Large intestine (tissue), 3 donors: Measurements from ENCODE around the gene SLC44A1. TPM values are rescaled to one million over a fixed set of nuclear protein-coding genes. Genes with fewer than 3 reads are reported as not detected.

Experiments used
- DNase-seq, 2 donors: peaks; one replicate each; pipeline versions ENCODE4 v3.0.0 to v3.0.0-alpha.2; 2013
- H3K27ac ChIP-seq: one replicate; pipeline ENCODE4 v1.5.1; 2013; ENCODE audit warnings: low read length
- H3K27me3 ChIP-seq: 2 replicates; pipeline ENCODE4 v1.6.1; 2013; ENCODE audit warnings: low read length; ENCODE audit not compliant: control insufficient read depth, insufficient read depth
- H3K36me3 ChIP-seq: 2 replicates; pipeline ENCODE4 v1.6.1; 2013; ENCODE audit warnings: low read length; ENCODE audit not compliant: control insufficient read depth, insufficient read depth
- H3K4me1 ChIP-seq: one replicate; pipeline ENCODE4 v1.6.1; 2013; ENCODE audit warnings: low read length; ENCODE audit not compliant: control insufficient read depth, insufficient read depth
- H3K4me3 ChIP-seq: one replicate; pipeline ENCODE4 v1.5.1; 2013; ENCODE audit warnings: low read length
- H3K9me3 ChIP-seq: one replicate; pipeline ENCODE4 v1.6.1; 2013; ENCODE audit warnings: mild to moderate bottlenecking, low read depth, low read length, moderate library complexity; ENCODE audit not compliant: control insufficient read depth
- WGBS: methylation state at CpG from one replicate; pipeline ENCODE4 v1.1.5; 2013; ENCODE audit warnings: low lambda C conversion rate; ENCODE audit not compliant: insufficient coverage; 5-methylcytosine and 5-hydroxymethylcytosine counted together
- polyA plus RNA-seq: library from polyadenylated mRNA; unstranded; fragments of 120-200 nt; gene quantifications from one replicate; pipeline ENCODE4 v1.2.1, GENCODE V29; 2013

The SLC44A1 gene
- polyA plus RNA-seq, 1 donor = 49.8 TPM

- Histone ChIP-seq H3K4me3 (no peak overlapping the region), H3K4me1 (peaks cover 19% of the 10 kb centered on the region), H3K9me3 (no peaks in the 10 kb centered on the region), H3K27me3 (no peaks in the 10 kb centered on the region), H3K27ac (peak overlapping the region; percentile 24), H3K36me3 (no peaks in the 10 kb centered on the region)
- peak in 1 of 2 donors; percentile 25 for DNase-seq
- WGBS = 100% methylated on average over 1 of the region's 1 CpG
These were observed 85.2 kb downstream of the SLC44A1 start for GRCh38 chr9:105329719-105330062.

DNA sequence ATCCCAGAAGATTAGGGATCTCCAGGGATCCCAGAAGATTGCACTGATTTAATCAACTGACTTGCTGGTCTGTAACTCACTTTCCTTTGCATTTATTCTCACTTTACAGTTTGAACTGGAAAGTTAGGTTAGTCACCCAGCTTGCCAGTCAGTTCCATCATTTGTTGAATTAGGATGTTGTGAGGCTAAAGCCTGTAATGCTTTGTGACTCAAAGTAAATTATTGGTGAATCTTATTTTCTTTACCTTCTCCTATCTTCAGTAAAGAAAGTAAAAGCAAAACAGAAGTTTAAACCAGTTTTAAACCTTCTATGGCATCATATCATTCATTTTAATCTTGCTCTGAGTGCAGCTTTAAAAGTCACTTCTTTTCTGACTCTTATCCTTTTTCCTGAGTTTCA, 85.8 kb downstream of the SLC44A1 start:
- H3K27ac ChIP-seq = peak overlapping the region; percentile 24
- no peak overlapping the region for H3K4me3 ChIP-seq
- no peaks in the 10 kb centered on the region for H3K9me3 ChIP-seq
- no peaks in the 10 kb centered on the region for H3K36me3 ChIP-seq
- H3K4me1 ChIP-seq = peaks cover 19% of the 10 kb centered on the region
- no peaks in the 10 kb centered on the region for H3K27me3 ChIP-seq
- peak in 1 of 2 donors; percentile 27 for DNase-seq

DNA sequence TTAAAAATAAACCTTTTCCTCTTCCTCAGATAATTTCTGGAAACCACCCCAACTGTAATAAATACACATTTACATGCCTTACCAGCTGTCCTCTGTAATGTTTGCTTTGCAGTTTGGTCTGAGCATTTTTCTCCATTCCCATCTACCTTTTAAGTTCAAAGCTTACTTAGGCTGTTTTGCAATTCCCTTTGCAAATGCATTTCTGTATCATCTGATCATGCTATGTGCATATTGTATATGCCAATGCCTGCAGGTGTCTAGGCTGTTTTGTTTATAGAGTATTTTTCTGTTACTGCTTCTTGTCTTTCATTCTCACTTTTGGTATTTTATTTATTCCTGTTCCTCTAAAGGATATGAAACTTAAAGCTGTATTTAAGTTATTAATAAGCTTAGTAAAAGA, 86.3 kb downstream of the SLC44A1 start:
- Histone ChIP-seq H3K27me3 (no peaks in the 10 kb centered on the region), H3K27ac (peak overlapping the region; percentile 24), H3K36me3 (no peaks in the 10 kb centered on the region), H3K4me3 (no peak overlapping the region), H3K9me3 (no peaks in the 10 kb centered on the region), H3K4me1 (peaks cover 19% of the 10 kb centered on the region)
- peak in 1 of 2 donors; percentile 42 for DNase-seq

DNA sequence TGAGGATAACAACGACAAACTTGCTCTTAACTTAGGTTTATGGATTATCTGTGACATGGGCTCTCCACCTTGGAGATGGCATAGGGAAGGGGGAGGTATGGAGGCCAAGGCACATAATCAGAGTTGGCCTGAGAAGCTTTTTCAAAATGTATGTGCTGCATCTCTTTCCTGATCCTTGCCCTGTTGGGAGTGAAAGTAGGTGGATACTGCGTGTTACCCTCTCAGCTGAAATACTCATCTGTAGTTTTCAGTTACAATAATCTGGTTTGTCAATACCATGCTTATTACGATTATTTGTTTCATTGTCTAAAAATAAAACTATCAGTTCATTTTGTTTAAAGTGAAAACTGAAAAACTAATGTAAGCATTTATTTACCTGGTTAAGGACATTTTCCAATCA, 86.7 kb downstream of the SLC44A1 start:
- no peak overlapping the region for H3K4me3 ChIP-seq
- no peak for DNase-seq
- no peaks in the 10 kb centered on the region for H3K27me3 ChIP-seq
- WGBS = 83% methylated on average over 2 of the region's 3 CpGs
- H3K27ac ChIP-seq = peak overlapping the region; percentile 24
- H3K36me3 ChIP-seq = no peaks in the 10 kb centered on the region
- peaks cover 19% of the 10 kb centered on the region for H3K4me1 ChIP-seq
- no peaks in the 10 kb centered on the region for H3K9me3 ChIP-seq

DNA sequence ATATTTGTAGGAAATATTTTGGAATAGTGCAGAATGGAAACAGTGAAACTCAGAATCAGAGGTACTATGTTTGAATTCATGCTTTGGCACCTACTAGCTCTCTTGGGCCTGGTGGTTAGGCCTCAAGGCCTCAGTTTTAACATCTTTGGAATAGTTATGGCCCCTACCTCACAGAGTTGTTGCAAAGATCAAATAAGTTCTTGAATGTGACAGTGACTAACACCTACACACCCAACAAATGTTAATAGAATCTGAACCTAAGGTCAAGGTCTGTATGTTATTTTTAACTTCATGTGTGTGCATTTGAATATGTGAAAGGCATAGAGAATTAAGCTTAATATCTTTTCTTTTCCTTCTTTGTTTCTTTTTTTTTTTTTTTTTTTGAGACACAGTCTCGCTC, 87.3 kb downstream of the SLC44A1 start:
- H3K4me1 ChIP-seq = peaks cover 19% of the 10 kb centered on the region
- no peak overlapping the region for H3K4me3 ChIP-seq
- no peaks in the 10 kb centered on the region for H3K9me3 ChIP-seq
- H3K36me3 ChIP-seq = peaks cover 5% of the 10 kb centered on the region
- peak in 1 of 2 donors; percentile 60 for DNase-seq
- H3K27me3 ChIP-seq = no peaks in the 10 kb centered on the region
- no CpG with 5 or more reads among the region's 1 CpG for WGBS
- H3K27ac ChIP-seq = peak overlapping the region; percentile 24

GRCh38 chr9:105332471-105332870, 88.0 kb downstream of the SLC44A1 start:
- peaks cover 9% of the 10 kb centered on the region for H3K36me3 ChIP-seq
- peaks cover 19% of the 10 kb centered on the region for H3K4me1 ChIP-seq
- H3K9me3 ChIP-seq = no peaks in the 10 kb centered on the region
- H3K4me3 ChIP-seq = no peak overlapping the region
- no peak for DNase-seq
- no peak overlapping the region for H3K27ac ChIP-seq
- H3K27me3 ChIP-seq = no peaks in the 10 kb centered on the region
- no CpG with 5 or more reads among the region's 2 CpGs for WGBS

- no peak overlapping the region for H3K27ac ChIP-seq
- no peak for DNase-seq
- no CpG with 5 or more reads among the region's 1 CpG for WGBS
These were observed 88.6 kb downstream of the SLC44A1 start for GRCh38 chr9:105333076-105333475.

GRCh38 chr9:105333811-105334210, 89.4 kb downstream of the SLC44A1 start:
- WGBS = no CpG with 5 or more reads among the region's 1 CpG
- no peaks in the 10 kb centered on the region for H3K9me3 ChIP-seq
- H3K36me3 ChIP-seq = peaks cover 12% of the 10 kb centered on the region
- H3K27ac ChIP-seq = peak overlapping the region; percentile 18
- peak in 1 of 2 donors; percentile 40 for DNase-seq
- H3K4me1 ChIP-seq = peaks cover 19% of the 10 kb centered on the region
- no peak overlapping the region for H3K4me3 ChIP-seq
- no peaks in the 10 kb centered on the region for H3K27me3 ChIP-seq

More at GRCh38 chr9:105333076-105333475, 88.6 kb downstream of the SLC44A1 start:
- H3K4me3 ChIP-seq = no peak overlapping the region
- peaks cover 12% of the 10 kb centered on the region for H3K36me3 ChIP-seq
- no peaks in the 10 kb centered on the region for H3K9me3 ChIP-seq
- no peaks in the 10 kb centered on the region for H3K27me3 ChIP-seq
- H3K4me1 ChIP-seq = peaks cover 19% of the 10 kb centered on the region

GRCh38 chr9:105338308-105338707, 93.9 kb downstream of the SLC44A1 start:
- Histone ChIP-seq H3K27ac (no peak overlapping the region), H3K9me3 (no peaks in the 10 kb centered on the region), H3K27me3 (no peaks in the 10 kb centered on the region), H3K4me3 (no peak overlapping the region), H3K36me3 (peaks cover 12% of the 10 kb centered on the region), H3K4me1 (peaks cover 4% of the 10 kb centered on the region)
- no peak for DNase-seq
- no CpG with 5 or more reads among the region's 2 CpGs for WGBS

GRCh38 chr9:105339849-105340248, 95.4 kb downstream of the SLC44A1 start:
- H3K9me3 ChIP-seq = no peaks in the 10 kb centered on the region
- no peak overlapping the region for H3K27ac ChIP-seq
- no peaks in the 10 kb centered on the region for H3K27me3 ChIP-seq
- H3K4me1 ChIP-seq = no peaks in the 10 kb centered on the region
- H3K36me3 ChIP-seq = peaks cover 12% of the 10 kb centered on the region
- DNase-seq = no peak
- H3K4me3 ChIP-seq = no peak overlapping the region

DNA sequence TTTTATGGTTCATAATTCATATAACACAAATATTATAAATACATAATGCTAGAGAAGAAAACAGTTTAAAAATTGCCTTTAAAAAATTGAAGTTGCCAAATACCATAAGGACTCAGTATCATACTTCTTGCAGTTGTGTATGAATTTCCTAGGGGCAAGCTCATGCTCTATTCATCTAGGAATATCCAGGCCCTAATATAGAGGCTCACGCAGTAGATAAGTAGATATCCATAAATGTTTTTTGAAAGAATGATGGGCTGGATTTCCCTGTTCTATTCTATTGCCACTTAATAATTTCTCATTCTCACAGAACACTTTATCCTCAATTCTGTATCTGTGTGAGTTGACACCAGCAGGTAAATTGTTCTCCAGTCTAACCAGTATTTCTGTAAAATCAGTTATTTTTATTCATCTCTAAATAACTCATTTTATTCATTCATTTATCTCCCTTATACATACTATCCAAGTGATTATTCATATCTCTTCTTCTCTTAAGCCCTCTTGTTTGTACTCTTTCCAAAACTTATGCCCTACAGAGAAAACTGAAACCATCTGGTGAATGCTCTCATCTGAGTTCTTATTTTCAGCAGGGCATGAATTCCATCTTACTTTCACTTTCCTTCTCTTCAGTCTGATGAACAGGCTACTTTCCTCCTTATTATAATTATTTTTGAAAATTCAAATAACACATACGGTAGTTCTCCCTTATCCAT, 97.1 kb downstream of the SLC44A1 start:
- Histone ChIP-seq H3K27me3 (no peaks in the 10 kb centered on the region), H3K36me3 (peaks cover 8% of the 10 kb centered on the region), H3K4me3 (no peak overlapping the region), H3K27ac (peak overlapping the region; percentile 20), H3K4me1 (peaks cover 5% of the 10 kb centered on the region), H3K9me3 (no peaks in the 10 kb centered on the region)
- DNase-seq = peak in 1 of 2 donors; percentile 45
- WGBS = 71% methylated on average over 1 of the region's 2 CpGs
